ENCODE results near the gene KIAA1614.

- TF ChIP-seq CTCF (IDR thresholded peaks at IDR 0.05) = no peak
- no peak for TF ChIP-seq POLR2A (IDR thresholded peaks at IDR 0.05)
- TF ChIP-seq POLR2AphosphoS5 (IDR thresholded peaks at IDR 0.05) = no peak
Observed at GRCh38 chr1:180919183-180919700, 6.5 kb downstream of the KIAA1614 start.

All from breast epithelium (tissue), 3 donors.